ENCODE measurements around the gene MYO3B.

Gene MYO3B

DNA sequence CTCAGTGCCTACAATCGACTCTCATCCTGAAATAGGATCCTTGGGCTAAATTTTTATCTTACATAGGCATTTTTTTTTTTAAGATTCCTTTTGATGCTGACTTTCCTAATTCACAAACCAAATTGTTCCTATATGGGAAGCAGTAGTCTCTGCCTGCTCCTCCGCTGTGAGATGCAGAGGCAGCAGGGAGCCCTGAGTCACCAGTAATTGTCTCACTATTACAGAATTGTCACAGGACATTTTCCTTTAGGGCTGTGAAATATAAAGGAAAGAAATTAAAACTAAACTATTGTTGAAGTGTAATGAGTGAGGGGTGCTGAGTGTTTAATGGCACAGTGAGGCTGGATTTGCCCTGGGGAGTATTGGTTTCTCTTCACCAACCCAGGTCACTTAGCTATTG is 63.8 kb downstream of the MYO3B start:
- TF ChIP-seq, protein P1, sequence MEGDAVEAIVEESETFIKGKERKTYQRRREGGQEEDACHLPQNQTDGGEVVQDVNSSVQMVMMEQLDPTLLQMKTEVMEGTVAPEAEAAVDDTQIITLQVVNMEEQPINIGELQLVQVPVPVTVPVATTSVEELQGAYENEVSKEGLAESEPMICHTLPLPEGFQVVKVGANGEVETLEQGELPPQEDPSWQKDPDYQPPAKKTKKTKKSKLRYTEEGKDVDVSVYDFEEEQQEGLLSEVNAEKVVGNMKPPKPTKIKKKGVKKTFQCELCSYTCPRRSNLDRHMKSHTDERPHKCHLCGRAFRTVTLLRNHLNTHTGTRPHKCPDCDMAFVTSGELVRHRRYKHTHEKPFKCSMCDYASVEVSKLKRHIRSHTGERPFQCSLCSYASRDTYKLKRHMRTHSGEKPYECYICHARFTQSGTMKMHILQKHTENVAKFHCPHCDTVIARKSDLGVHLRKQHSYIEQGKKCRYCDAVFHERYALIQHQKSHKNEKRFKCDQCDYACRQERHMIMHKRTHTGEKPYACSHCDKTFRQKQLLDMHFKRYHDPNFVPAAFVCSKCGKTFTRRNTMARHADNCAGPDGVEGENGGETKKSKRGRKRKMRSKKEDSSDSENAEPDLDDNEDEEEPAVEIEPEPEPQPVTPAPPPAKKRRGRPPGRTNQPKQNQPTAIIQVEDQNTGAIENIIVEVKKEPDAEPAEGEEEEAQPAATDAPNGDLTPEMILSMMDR (IDR thresholded peaks at IDR 0.05; ENCODE audit: low read length, missing control alignments) = no peak
- H3K4me3 ChIP-seq (replicated peaks; ENCODE audit: low read depth, low read length) = no peak overlapping the region
- no peak for DNase-seq (ENCODE audit: low read depth)

DNA sequence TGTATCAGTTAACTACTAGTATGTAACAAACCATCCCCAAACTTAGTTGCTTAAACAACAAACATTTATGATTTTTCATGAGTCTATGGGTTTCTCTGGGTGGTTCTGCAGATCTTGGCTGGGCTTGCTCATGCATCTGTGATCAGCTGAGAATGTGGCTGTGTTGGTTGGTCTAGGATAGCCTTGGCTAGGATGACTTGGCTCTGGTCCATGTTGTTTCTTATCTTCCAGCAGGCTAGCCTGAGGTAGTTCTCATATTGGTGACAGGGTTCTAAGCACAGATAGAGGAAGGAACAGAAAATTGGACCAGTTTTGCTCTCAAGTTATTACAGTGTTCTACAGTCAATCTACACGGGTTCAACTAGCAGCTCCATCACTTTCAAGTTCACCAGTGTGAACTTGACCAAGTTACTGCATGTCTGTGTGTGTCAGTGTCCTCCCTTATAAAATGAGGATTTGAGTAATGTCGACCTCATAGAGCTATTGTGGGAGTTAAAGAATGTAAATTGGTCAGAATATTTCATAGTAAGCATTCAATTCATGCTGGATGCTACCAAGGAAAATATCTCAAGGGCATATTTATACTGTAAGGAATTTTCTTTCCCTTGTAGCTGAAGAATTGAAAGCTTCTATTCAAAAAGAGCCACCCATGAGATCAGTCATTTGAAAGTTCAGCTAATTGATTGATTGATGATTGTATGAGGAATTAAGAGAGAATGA is 65.3 kb downstream of the MYO3B start:
- H3K4me3 ChIP-seq (replicated peaks; ENCODE audit: low read depth, low read length) = no peak overlapping the region
- no peak for DNase-seq (ENCODE audit: low read depth)
- TF ChIP-seq, protein P1 (IDR thresholded peaks at IDR 0.05; ENCODE audit: low read length, missing control alignments) = no peak

DNA sequence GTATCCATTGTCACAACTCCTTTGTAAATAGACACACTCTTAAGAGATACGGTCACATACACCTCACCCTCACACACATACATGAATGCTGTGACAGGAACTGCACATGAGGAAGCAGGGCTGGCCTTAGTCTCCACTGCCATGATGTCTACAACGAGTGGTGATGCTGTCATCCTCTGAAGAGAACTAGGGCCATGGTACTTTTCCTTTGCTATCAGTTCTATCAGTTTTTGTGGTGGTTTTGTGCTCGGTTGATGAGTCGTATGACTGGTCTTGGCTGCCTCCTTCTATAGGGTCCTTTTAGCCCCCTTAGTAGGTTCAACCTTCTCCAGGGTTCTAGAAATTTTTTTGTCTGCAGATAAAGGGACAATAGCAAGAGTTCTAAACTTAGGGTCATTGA is 66.0 kb downstream of the MYO3B start:
- DNase-seq (ENCODE audit: low read depth) = no peak
- no peak overlapping the region for H3K4me3 ChIP-seq (replicated peaks; ENCODE audit: low read depth, low read length)
- TF ChIP-seq, protein P1 (IDR thresholded peaks at IDR 0.05; ENCODE audit: low read length, missing control alignments) = no peak

DNA sequence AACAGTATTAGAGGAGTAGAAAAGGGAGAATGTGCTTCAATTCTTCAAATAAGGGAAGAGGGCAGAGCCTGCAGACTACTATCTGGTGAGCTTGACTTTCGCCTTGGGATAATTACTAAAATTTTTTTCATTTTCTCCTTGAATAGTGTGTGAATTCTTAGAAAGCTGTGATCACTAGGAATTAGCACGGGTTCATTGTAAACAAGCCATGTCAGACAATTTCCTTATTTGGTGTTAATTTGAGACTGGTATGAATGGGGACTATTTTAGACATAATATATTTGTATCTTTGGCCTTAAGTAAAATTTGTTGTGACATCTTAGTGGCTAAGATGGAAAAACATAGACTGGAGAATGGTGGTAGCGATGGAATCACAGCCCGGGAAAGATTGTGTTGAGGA is 66.6 kb downstream of the MYO3B start:
- H3K4me3 ChIP-seq (replicated peaks; ENCODE audit: low read depth, low read length) = no peak overlapping the region
- no peak for DNase-seq (ENCODE audit: low read depth)
- TF ChIP-seq, protein P1 (IDR thresholded peaks at IDR 0.05; ENCODE audit: low read length, missing control alignments) = no peak

DNA sequence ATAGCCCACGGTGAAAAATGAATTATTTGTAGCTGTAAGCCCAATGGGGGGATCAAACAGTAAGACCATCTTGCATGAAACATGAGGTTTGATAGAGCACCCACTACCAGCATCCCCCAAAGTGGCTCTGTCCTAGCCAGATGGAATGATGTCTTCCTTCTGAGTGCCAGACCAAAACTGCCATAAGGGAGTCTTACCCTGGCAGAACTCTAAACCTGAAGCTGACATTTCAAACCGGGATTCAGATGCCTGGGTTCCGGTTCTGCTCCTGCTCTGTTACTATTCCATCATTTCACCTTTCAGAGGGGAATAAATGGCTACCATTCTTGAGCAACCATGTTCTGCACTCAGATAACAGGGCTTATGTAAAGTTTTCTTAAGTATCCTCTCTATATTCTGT is 67.4 kb downstream of the MYO3B start:
- H3K4me3 ChIP-seq (replicated peaks; ENCODE audit: low read depth, low read length) = no peak overlapping the region
- TF ChIP-seq, protein P1 (IDR thresholded peaks at IDR 0.05; ENCODE audit: low read length, missing control alignments) = no peak
- no peak for DNase-seq (ENCODE audit: low read depth)

DNA sequence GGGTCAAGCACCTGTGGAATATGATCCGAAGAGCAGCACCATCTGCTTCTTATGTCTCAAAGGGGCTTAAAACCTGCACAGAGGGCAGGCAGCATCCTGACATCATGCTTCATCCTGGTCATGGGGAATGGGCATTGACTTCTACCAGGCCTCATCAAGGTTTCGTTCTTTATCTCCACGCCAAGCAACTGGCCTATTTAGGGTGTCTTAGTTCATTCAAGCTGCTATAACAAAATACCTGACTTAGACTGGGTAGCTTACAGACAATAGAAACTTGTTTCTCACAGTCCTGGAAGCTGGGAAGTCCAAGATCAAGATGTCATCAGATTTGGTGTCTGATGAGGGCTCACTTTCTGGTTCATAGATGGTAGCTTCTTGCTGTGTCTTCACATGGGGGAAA is 69.4 kb downstream of the MYO3B start:
- no peak for DNase-seq (ENCODE audit: low read depth)
- TF ChIP-seq, protein P1 (IDR thresholded peaks at IDR 0.05; ENCODE audit: low read length, missing control alignments) = no peak
- H3K4me3 ChIP-seq (replicated peaks; ENCODE audit: low read depth, low read length) = no peak overlapping the region

DNA sequence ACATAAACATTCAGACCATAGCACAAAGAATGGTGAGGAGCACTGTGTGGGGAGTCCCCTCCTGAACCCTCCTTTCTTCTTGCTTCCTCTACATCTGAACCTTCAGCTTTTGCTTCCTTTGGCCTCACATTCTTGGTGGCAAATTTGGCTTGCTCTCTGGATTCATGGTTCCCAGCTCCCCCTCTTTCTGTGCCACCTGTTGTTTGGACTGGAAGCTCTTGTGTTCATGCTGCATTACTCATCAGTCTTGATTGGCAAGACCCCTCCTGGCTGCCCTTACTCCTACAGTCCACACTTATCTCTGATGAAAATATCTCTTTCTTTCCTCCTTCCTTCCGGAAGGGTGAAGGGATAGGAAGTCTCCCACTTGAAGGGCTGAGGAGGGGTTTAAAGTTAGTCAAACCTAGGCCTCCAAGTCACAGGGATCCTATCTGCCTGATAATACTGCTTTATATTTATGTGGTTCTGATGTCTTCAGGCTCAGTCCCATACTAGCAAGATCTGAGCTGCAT is 70.0 kb downstream of the MYO3B start:
- no peak overlapping the region for H3K4me3 ChIP-seq (replicated peaks; ENCODE audit: low read depth, low read length)
- TF ChIP-seq, protein P1 (IDR thresholded peaks at IDR 0.05; ENCODE audit: low read length, missing control alignments) = no peak
- no peak for DNase-seq (ENCODE audit: low read depth)
